ENCODE results near the gene PGA5.

PGA5 gene

DNA sequence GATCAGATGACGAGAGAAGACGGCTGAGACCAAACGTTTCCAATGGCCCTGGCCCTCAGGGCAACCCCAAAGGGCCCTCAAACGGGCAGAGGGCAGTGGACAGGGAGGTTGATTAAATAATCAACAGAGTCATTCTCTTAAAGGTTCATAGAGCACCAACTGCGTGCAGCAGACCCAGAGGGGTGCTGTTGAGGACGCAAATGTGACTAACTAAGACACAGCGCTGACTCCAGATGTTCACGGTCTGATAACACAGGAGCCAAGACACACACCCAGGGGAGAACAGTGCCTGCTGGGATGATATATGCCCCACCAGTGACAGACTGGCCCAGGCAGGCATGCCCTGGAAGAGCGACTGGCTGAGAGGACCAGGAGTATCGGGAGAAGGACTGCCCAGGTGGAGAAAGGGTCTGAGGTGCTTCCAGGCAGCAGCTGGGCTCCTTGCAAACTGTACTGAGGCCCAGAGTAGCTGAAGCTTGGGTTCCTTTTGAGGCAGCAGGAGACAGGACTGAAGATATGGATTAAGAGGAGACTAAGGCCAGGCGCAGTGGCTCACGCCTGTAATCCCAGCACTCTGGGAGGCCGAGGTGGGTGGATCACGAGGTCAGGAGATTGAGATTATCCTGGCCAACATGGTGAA, 46.5 kb downstream of the PGA5 start:
- TF ChIP-seq, protein P1, sequence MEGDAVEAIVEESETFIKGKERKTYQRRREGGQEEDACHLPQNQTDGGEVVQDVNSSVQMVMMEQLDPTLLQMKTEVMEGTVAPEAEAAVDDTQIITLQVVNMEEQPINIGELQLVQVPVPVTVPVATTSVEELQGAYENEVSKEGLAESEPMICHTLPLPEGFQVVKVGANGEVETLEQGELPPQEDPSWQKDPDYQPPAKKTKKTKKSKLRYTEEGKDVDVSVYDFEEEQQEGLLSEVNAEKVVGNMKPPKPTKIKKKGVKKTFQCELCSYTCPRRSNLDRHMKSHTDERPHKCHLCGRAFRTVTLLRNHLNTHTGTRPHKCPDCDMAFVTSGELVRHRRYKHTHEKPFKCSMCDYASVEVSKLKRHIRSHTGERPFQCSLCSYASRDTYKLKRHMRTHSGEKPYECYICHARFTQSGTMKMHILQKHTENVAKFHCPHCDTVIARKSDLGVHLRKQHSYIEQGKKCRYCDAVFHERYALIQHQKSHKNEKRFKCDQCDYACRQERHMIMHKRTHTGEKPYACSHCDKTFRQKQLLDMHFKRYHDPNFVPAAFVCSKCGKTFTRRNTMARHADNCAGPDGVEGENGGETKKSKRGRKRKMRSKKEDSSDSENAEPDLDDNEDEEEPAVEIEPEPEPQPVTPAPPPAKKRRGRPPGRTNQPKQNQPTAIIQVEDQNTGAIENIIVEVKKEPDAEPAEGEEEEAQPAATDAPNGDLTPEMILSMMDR (IDR thresholded peaks at IDR 0.05): no peak
- Histone ChIP-seq H3K27ac (no peak overlapping the region), H3K4me3 (no peak overlapping the region)
- no peak for DNase-seq (ENCODE audit: low spot score)

DNA sequence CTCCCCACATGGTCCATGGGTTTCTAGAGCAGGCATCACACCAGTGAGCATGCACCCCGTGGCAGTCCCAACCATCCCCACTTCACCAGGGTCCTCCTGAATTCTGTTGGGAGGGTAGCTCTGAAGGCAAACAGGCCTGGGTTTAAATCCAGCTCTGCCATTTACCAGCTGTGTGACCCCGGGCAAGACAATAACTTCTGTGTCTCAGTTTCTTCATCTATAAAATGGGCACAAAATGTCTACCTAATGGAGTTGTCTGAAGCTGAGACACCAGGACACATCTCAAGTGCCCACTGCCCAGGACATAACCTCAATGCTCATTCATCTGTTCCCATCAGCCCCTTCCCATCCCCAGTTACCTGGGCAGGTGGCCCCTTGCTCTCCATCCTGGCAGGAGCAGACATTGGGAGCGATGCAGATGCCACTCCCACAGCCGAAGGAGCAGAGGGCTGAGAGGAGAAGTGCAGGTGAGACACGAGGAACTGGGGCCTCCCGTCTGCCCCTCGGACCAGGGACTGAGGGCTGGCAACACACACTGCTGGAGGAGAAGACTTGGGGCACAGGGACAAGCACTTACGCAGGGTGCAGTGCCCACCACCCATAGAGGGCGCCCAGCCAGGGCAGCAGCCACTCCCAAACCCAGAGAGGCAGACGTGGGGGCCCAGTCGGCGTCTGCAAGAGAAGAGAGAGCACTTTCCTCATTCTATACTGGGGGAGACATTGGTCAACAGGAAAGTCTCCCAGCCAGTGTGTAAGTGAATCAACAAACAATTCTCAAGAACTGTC, 50.1 kb downstream of the PGA5 start:
- Histone ChIP-seq H3K4me3 (no peak overlapping the region), H3K27ac (no peak overlapping the region)
- TF ChIP-seq, protein P1 (IDR thresholded peaks at IDR 0.05): no peak
- no peak for DNase-seq (ENCODE audit: low spot score)

- DNase-seq (ENCODE audit: low spot score): no peak
- H3K4me3 ChIP-seq: no peak overlapping the region
- TF ChIP-seq, protein P1 (IDR thresholded peaks at IDR 0.05): no peak
- no peak overlapping the region for H3K27ac ChIP-seq
Observed at GRCh38 chr11:61292356-61292755, 51.4 kb downstream of the PGA5 start.

DNA sequence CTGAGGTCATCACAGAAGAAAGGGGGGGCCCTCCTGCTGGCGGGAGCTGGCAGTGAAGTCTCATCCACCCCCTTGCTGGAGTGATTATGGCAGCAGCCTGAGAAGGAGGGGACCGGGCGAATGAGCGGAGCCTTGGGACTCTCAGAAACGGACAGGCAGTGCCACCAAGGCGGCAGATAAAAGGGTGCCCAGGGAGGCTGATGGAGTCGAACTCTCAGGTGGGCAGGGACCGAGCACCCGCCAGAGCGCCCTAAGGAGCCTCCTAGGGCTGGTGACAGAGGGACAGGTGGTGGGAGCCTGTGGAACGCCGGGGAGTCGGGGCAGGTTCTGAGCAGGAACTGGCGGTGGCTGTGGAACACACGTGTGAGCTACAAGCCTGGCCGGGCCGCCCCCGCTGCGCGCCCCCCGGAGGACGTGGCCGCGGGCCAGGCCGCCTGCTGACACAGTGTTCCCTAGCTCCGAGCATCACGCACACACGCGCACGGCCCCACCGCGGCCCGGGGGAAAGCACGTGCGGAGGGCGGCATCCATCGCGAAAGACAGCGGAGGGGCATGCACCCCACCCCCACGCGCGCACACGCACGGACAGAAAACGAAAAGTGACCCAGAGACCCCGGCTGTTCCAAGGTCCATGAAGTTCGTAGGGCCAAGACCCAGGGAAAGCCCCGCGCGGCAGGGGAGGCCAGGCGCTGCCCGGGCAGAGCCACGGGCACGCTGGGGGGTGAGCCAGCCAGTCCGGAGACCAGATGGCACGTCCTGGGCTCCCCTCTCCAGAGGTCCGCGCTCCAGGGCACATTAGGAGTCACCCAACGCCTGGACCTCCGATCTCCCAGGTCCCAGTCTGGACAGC, 53.1 kb downstream of the PGA5 start:
- Histone ChIP-seq H3K4me3 (peak overlapping the region; percentile 84), H3K27ac (peak overlapping the region in 1 of 2 donors; percentile 7)
- peak; percentile 76 for DNase-seq (ENCODE audit: low spot score)
- TF ChIP-seq, protein P1 (IDR thresholded peaks at IDR 0.05): no peak

DNA sequence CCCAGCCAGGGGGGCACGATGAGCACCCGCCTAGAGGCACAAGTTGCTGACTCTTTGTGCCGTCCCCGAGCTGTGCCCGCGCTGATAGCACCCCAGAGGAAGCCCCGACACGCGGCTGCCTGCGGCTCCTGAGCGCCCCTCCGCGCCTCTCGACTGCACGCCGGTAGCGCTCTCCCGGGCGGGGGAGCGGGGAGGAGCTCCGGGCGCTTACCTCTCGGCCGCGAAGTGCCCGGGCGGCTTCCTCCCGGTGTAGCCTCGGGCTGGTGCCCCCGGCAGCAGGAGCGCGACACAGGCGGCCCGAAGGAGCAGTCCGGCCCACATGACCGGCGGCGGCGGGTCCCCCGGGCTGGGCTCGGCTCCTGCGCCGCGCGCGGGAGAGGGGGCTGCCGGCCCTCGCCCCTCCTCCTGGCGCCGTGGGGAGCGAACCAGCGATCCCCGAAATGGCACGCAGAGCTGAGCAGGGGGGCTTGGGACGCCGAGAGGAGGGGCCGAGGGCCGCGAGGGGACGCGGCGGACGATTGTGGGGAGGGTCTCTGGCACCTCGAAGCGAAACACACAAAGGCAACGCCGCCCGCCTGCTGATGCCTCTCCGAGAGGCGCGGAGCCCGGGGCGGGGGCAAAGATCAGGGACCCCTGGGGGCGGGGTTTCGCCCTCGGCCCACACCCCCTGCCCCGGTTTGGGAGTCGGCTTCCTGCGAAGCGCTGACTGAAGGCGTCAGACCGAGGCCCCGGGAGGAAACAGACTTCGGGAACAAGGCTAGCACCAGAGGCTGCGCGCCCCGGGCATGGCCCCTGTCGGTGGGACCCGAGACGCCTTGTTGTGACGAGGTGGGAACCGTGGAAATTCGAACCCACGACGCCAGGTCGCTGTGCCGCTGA, 54.0 kb downstream of the PGA5 start, which contains the start of gene VWCE:
VWCE (minus strand) TSS at position 600 of the 879 bp plus-strand sequence; CDS start at position 321, 279 bp downstream.
- TF ChIP-seq, protein P1 (IDR thresholded peaks at IDR 0.05): no peak
- H3K27ac ChIP-seq: peak within 1 kb of the TSS in 1 of 2 donors; percentile 7
- peak; percentile 76 for DNase-seq (ENCODE audit: low spot score)
- H3K4me3 ChIP-seq: peak within 1 kb of the TSS; percentile 84

GRCh38 chr11:61295596-61295926, 54.6 kb downstream of the PGA5 start:
- TF ChIP-seq, protein P1 (IDR thresholded peaks at IDR 0.05): no peak
- DNase-seq (ENCODE audit: low spot score): no peak
- Histone ChIP-seq H3K4me3 (peak overlapping the region; percentile 84), H3K27ac (no peak overlapping the region)

All from coronary artery (tissue), 2 donors.